Cerebellar nuclear complex (tissue), 1 donor: ENCODE results near the gene DPYSL4.

Experiments
- DNase-seq, 2 experiments: peaks; one replicate each; lab custom pipeline; 2025; lab: John Stamatoyannopoulos, UW

DPYSL4 gene

GRCh38 chr10:132228616-132229015 lies 41.9 kb downstream of the DPYSL4 start:
- DNase-seq: no peak

GRCh38 chr10:132229096-132229495 lies 42.3 kb downstream of the DPYSL4 start:
- no peak for DNase-seq

- no peak for DNase-seq
Measured at GRCh38 chr10:132229834-132230556, 43.2 kb downstream of the DPYSL4 start.

GRCh38 chr10:132230557-132231210 lies 43.9 kb downstream of the DPYSL4 start:
- DNase-seq: no peak

- no peak for DNase-seq
Measured at GRCh38 chr10:132231656-132232022, 44.9 kb downstream of the DPYSL4 start.

GRCh38 chr10:132232023-132232951 lies 45.5 kb downstream of the DPYSL4 start:
- no peak for DNase-seq

GRCh38 chr10:132232981-132233380 lies 46.2 kb downstream of the DPYSL4 start:
- DNase-seq: no peak

- no peak for DNase-seq
Measured at GRCh38 chr10:132233501-132234085, 46.8 kb downstream of the DPYSL4 start.

GRCh38 chr10:132234860-132235259 lies 48.1 kb downstream of the DPYSL4 start:
- DNase-seq: no peak

- DNase-seq: no peak
Measured at GRCh38 chr10:132236161-132236560, 49.4 kb downstream of the DPYSL4 start.

GRCh38 chr10:132236881-132237280 lies 50.1 kb downstream of the DPYSL4 start:
- DNase-seq: no peak

- no peak for DNase-seq
Measured at GRCh38 chr10:132237396-132237795, 50.6 kb downstream of the DPYSL4 start.

GRCh38 chr10:132237871-132238270 lies 51.1 kb downstream of the DPYSL4 start:
- no peak for DNase-seq

- no peak for DNase-seq
Measured at GRCh38 chr10:132238371-132239125, 51.8 kb downstream of the DPYSL4 start.

GRCh38 chr10:132239126-132240031 lies 52.6 kb downstream of the DPYSL4 start:
- DNase-seq: no peak

- no peak for DNase-seq
Measured at GRCh38 chr10:132240156-132240555, 53.4 kb downstream of the DPYSL4 start.

- no peak for DNase-seq
Measured at GRCh38 chr10:132240581-132240980, 53.8 kb downstream of the DPYSL4 start.

- DNase-seq: no peak
Measured at GRCh38 chr10:132241086-132241485, 54.3 kb downstream of the DPYSL4 start.

- DNase-seq: no peak
Measured at GRCh38 chr10:132241496-132241895, 54.7 kb downstream of the DPYSL4 start.

- no peak for DNase-seq
Measured at GRCh38 chr10:132242103-132242840, 55.5 kb downstream of the DPYSL4 start.
